ENCODE data around the gene NR3C1.

DNA sequence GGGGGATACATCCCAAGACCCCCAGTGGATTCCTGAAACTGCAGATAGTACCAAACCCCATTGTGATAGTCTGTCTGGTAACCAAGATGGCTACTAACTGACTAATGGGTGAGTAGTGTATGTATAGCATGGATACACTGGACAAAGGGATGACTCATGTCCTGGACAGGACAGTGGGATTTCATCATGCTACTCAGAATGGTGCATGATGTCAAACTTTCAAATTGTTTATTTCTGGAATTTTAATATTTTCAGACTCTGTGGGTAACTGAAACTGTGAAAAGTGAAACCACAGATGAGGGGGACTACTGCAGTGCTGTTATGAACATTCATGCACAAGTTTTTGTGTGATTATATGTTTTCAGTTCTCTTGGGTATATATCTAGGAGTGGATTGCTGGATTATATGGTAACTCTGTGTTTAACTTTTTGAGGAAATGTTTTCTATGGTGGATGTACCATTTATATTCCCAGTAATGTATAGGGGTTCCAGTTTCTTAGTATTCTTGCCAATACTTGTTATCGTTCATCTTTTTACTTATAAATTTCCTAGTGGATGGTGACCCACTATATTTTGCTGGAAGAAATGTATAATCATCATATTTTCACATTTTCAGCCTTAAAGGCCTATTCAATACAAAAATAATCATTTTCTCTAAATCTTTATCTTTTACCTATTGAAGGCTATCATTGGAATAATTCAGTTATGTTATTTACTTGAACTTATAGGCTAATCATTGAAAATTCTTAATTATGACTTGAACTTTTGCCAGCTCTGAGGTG lies 140.9 kb downstream of the NR3C1 start:
- TF ChIP-seq BACH2 (CRISPR knock-in tag; IDR thresholded peaks at IDR 0.05; ENCODE audit: borderline replicate concordance) (no peak), CSDC2 (CRISPR knock-in tag; IDR thresholded peaks at IDR 0.05) (no peak), ZFP30 (CRISPR knock-in tag; IDR thresholded peaks at IDR 0.05) (no peak), TCF4 (CRISPR knock-in tag; IDR thresholded peaks at IDR 0.05; ENCODE audit: borderline replicate concordance) (no peak), TOX (CRISPR knock-in tag; IDR thresholded peaks at IDR 0.05; ENCODE audit: borderline replicate concordance) (no peak), PATZ1 (CRISPR knock-in tag; IDR thresholded peaks at IDR 0.05; ENCODE audit: borderline replicate concordance) (no peak), ESRRG (CRISPR knock-in tag; IDR thresholded peaks at IDR 0.05) (no peak), CREB5 (CRISPR knock-in tag; IDR thresholded peaks at IDR 0.05; ENCODE audit: low read depth) (no peak), ARNTL (CRISPR knock-in tag; IDR thresholded peaks at IDR 0.05; ENCODE audit: borderline replicate concordance, low read depth) (no peak), RARB (CRISPR knock-in tag; IDR thresholded peaks at IDR 0.05) (no peak), OSR1 (CRISPR knock-in tag; IDR thresholded peaks at IDR 0.05) (no peak), GLIS3 (CRISPR knock-in tag; IDR thresholded peaks at IDR 0.05) (no peak)
- TF ChIP-seq, protein P1, sequence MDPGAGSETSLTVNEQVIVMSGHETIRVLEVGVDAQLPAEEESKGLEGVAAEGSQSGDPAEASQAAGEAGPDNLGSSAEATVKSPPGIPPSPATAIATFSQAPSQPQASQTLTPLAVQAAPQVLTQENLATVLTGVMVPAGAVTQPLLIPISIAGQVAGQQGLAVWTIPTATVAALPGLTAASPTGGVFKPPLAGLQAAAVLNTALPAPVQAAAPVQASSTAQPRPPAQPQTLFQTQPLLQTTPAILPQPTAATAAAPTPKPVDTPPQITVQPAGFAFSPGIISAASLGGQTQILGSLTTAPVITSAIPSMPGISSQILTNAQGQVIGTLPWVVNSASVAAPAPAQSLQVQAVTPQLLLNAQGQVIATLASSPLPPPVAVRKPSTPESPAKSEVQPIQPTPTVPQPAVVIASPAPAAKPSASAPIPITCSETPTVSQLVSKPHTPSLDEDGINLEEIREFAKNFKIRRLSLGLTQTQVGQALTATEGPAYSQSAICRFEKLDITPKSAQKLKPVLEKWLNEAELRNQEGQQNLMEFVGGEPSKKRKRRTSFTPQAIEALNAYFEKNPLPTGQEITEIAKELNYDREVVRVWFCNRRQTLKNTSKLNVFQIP (CRISPR knock-in tag; IDR thresholded peaks at IDR 0.05; ENCODE audit: borderline replicate concordance, low read depth): no peak

Data from SK-N-SH treated with all-trans-retinoic acid at 6 μM for 48 hours (cell line).